KMS-11 (cell line): Measurements from ENCODE around the gene CC2D2B.

Experiments used
- H2AFZ ChIP-seq: fragments of 200-600 bp; sonication (generic); 2 replicates; pipeline ENCODE4 v1.6.1; 2016; ENCODE audit warnings: antibody characterized with exemption, mixed run types, low read depth
- H3K27ac ChIP-seq: fragments of 200-600 bp; sonication (generic); 2 replicates; pipeline ENCODE4 v1.6.1; 2016; ENCODE audit warnings: mild to moderate bottlenecking, mixed run types
- H3K27me3 ChIP-seq: fragments of 200-600 bp; sonication (generic); 2 replicates; pipeline ENCODE4 v1.6.1; 2017; ENCODE audit warnings: mild to moderate bottlenecking, low read depth, mixed run types, moderate library complexity; ENCODE audit not compliant: insufficient read depth
- H3K36me3 ChIP-seq: fragments of 200-600 bp; sonication (generic); 2 replicates; pipeline ENCODE4 v1.6.1; 2017; ENCODE audit warnings: mild to moderate bottlenecking, mixed run types; ENCODE audit not compliant: insufficient read depth
- H3K4me1 ChIP-seq: fragments of 200-600 bp; sonication (generic); 2 replicates; pipeline ENCODE4 v1.6.1; 2016; ENCODE audit warnings: mild to moderate bottlenecking, low read depth, mixed run types; ENCODE audit not compliant: poor library complexity, severe bottlenecking
- H3K4me2 ChIP-seq: fragments of 200-600 bp; sonication (generic); 2 replicates; pipeline ENCODE4 v1.7.0; 2016; ENCODE audit warnings: mild to moderate bottlenecking, mixed run types
- H3K4me3 ChIP-seq: fragments of 200-600 bp; sonication (generic); IDR thresholded peaks from 2 replicates; pipeline ENCODE4 v1.6.1; 2017; ENCODE audit warnings: low read depth, low read length, mixed read lengths; ENCODE audit not compliant: insufficient read depth
- H3K79me2 ChIP-seq: fragments of 200-600 bp; sonication (generic); 2 replicates; pipeline ENCODE4 v1.6.1; 2016; ENCODE audit warnings: low read depth, mixed run types; ENCODE audit not compliant: insufficient read depth
- H3K9ac ChIP-seq: fragments of 200-600 bp; sonication (generic); 2 replicates; pipeline ENCODE4 v1.6.1; 2016; ENCODE audit warnings: mild to moderate bottlenecking, mixed run types
- H4K20me1 ChIP-seq: fragments of 200-600 bp; sonication (generic); 2 replicates; pipeline ENCODE4 v1.6.1; 2016; ENCODE audit warnings: mild to moderate bottlenecking, mixed run types; ENCODE audit not compliant: insufficient read depth
- TF ChIP-seq, protein P1 (sequence below): fragments of 200-600 bp; sonication (generic); conservative IDR thresholded peaks from 2 replicates; pipeline ENCODE4 v1.6.1; 2017; ENCODE audit warnings: low read depth, mild to moderate bottlenecking, antibody characterized with exemption, low read length, moderate library complexity, mixed read lengths

Gene CC2D2B

DNA sequence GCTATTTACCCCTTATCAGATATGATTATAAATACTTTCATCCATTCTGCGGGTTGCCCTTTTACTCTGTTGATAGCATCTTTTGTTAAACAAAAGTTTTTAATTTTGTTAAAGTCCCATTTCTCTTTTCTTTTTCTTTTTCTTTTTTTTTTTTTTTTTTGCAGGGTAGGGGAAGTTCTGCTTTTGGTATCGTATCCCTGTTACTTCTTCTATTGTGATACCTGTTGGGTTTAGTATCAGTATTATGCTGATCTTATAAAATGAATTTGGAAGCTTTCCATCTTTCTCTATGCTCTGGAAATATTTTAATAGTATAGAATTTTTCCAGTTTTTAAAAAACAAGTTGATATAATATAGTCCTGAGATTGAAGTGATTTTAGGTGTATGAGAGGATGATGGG lies 141.6 kb downstream of the CC2D2B start:
- Histone ChIP-seq H3K79me2 (no peaks in the 10 kb centered on the region), H3K27ac (no peak overlapping the region), H3K9ac (no peak overlapping the region), H3K4me2 (no peak overlapping the region), H3K36me3 (no peaks in the 10 kb centered on the region), H2AFZ (no peak overlapping the region), H3K4me1 (no peaks in the 10 kb centered on the region), H3K4me3 (no peak overlapping the region), H3K27me3 (no peaks in the 10 kb centered on the region), H4K20me1 (no peaks in the 10 kb centered on the region)
- TF ChIP-seq, protein P1, sequence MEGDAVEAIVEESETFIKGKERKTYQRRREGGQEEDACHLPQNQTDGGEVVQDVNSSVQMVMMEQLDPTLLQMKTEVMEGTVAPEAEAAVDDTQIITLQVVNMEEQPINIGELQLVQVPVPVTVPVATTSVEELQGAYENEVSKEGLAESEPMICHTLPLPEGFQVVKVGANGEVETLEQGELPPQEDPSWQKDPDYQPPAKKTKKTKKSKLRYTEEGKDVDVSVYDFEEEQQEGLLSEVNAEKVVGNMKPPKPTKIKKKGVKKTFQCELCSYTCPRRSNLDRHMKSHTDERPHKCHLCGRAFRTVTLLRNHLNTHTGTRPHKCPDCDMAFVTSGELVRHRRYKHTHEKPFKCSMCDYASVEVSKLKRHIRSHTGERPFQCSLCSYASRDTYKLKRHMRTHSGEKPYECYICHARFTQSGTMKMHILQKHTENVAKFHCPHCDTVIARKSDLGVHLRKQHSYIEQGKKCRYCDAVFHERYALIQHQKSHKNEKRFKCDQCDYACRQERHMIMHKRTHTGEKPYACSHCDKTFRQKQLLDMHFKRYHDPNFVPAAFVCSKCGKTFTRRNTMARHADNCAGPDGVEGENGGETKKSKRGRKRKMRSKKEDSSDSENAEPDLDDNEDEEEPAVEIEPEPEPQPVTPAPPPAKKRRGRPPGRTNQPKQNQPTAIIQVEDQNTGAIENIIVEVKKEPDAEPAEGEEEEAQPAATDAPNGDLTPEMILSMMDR = no peak

DNA sequence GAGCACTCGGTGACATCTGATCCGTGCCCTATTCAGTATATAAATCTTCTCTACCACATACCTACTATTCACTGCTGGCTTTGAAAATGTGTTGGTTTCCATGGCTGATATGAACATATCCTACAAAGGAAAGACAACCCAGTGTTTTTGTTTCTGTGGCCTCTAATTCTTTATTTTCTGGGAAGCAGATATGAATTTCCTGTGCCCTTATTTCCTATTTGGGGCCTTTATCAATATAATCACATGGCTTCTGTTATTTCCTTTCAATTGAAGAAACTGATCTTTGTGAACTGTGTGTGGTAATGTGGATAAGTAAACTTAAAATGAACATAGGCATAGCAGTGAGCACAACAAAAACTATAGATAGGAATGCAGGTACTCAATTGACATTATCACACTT lies 146.2 kb downstream of the CC2D2B start:
- Histone ChIP-seq H3K9ac (no peak overlapping the region), H3K4me3 (no peak overlapping the region), H3K27ac (no peak overlapping the region), H3K79me2 (no peaks in the 10 kb centered on the region), H3K4me1 (no peaks in the 10 kb centered on the region), H3K36me3 (no peaks in the 10 kb centered on the region), H4K20me1 (no peaks in the 10 kb centered on the region), H2AFZ (no peak overlapping the region), H3K27me3 (no peaks in the 10 kb centered on the region), H3K4me2 (no peak overlapping the region)
- TF ChIP-seq, protein P1 = no peak

DNA sequence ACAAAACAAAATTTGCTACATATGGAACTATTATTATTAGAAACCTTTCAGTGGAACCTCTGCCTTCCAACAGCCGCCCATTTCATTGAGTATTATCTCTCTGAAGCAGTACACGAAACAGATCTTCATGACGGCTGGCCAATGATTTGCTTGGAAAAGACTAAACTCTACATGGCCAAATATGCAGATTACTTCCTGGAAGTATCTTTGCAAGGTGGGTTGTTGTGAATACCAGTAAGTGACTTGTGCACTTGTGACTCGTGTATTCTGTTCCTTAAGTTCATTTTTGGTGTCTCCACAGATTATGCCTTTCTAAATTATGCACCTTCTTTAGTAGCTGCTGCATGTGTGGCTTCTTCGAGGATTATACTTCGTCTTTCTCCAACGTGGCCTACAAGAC lies 149.0 kb downstream of the CC2D2B start:
- H3K36me3 ChIP-seq = no peaks in the 10 kb centered on the region
- H3K27me3 ChIP-seq = no peaks in the 10 kb centered on the region
- H2AFZ ChIP-seq = no peak overlapping the region
- H3K4me2 ChIP-seq = no peak overlapping the region
- no peaks in the 10 kb centered on the region for H3K4me1 ChIP-seq
- no peak overlapping the region for H3K9ac ChIP-seq
- H3K79me2 ChIP-seq = no peaks in the 10 kb centered on the region
- H3K27ac ChIP-seq = no peak overlapping the region
- TF ChIP-seq, protein P1 = no peak
- no peaks in the 10 kb centered on the region for H4K20me1 ChIP-seq
- H3K4me3 ChIP-seq = no peak overlapping the region

GRCh38 chr10:96061232-96061631 lies 153.5 kb downstream of the CC2D2B start:
- H3K4me1 ChIP-seq = no peaks in the 10 kb centered on the region
- no peaks in the 10 kb centered on the region for H3K79me2 ChIP-seq
- no peaks in the 10 kb centered on the region for H3K36me3 ChIP-seq
- no peak overlapping the region for H2AFZ ChIP-seq
- H3K27me3 ChIP-seq = no peaks in the 10 kb centered on the region
- H3K9ac ChIP-seq = no peak overlapping the region
- no peak overlapping the region for H3K27ac ChIP-seq
- H4K20me1 ChIP-seq = no peaks in the 10 kb centered on the region
- no peak overlapping the region for H3K4me2 ChIP-seq
- TF ChIP-seq, protein P1 = no peak
- H3K4me3 ChIP-seq = no peak overlapping the region
